GM23338 (cell line): ENCODE results near the gene ZNF106. TPM values are rescaled to one million over a fixed set of nuclear protein-coding genes. Genes with fewer than 3 reads are reported as not detected.

Experiments used
- ATAC-seq: fragments of 200-7000 bp; cut with Tn5 transposase; 3 replicates; pipeline ENCODE4 v1.9.1; 2020
- DNase-seq: peaks from one replicate; pipeline ENCODE4 v3.0.0-alpha.2; 2015; ENCODE audit warnings: low spot score
- H2AFZ ChIP-seq: fragments of 200-600 bp; sonication (generic); 2 replicates; pipeline ENCODE4 v1.8.0; 2016; ENCODE audit warnings: antibody characterized with exemption, mild to moderate bottlenecking, moderate library complexity
- H3F3A ChIP-seq: fragments of 200-600 bp; sonication (generic); replicated peaks from 2 replicates; pipeline ENCODE4 v1.8.0; 2017; ENCODE audit warnings: antibody characterized with exemption, mixed run types, low read depth
- H3K27ac ChIP-seq: fragments of 200-600 bp; sonication (generic); 2 replicates; pipeline ENCODE4 v1.6.1; 2016; ENCODE audit warnings: low read depth
- H3K27me3 ChIP-seq: fragments of 200-600 bp; sonication (generic); 2 replicates; pipeline ENCODE4 v1.8.0; 2016; ENCODE audit warnings: mild to moderate bottlenecking, mixed run types, moderate library complexity; ENCODE audit not compliant: insufficient read depth
- H3K36me3 ChIP-seq: fragments of 200-600 bp; sonication (generic); 2 replicates; pipeline ENCODE4 v1.8.0; 2016; ENCODE audit warnings: mild to moderate bottlenecking; ENCODE audit not compliant: insufficient read depth
- H3K4me1 ChIP-seq: fragments of 200-600 bp; sonication (generic); 2 replicates; pipeline ENCODE4 v1.8.0; 2016; ENCODE audit warnings: mild to moderate bottlenecking, moderate library complexity; ENCODE audit not compliant: insufficient read depth
- H3K4me2 ChIP-seq: fragments of 200-600 bp; sonication (generic); 2 replicates; pipeline ENCODE4 v1.7.1; 2017; ENCODE audit warnings: mixed run types
- H3K4me3 ChIP-seq: fragments of 200-600 bp; sonication (generic); 2 replicates; pipeline ENCODE4 v1.6.1; 2016; ENCODE audit warnings: mixed run types
- H3K79me2 ChIP-seq: fragments of 200-600 bp; sonication (generic); replicated peaks from 2 replicates; pipeline ENCODE4 v1.8.0; 2017; ENCODE audit warnings: mild to moderate bottlenecking; ENCODE audit not compliant: insufficient read depth
- H3K9me2 ChIP-seq: fragments of 200-600 bp; sonication (generic); 2 replicates; pipeline ENCODE4 v1.8.0; 2017; ENCODE audit not compliant: insufficient read depth
- H4K20me1 ChIP-seq: fragments of 200-600 bp; sonication (generic); replicated peaks from 2 replicates; pipeline ENCODE4 v1.8.0; 2017; ENCODE audit warnings: mild to moderate bottlenecking; ENCODE audit not compliant: insufficient read depth
- H3K27ac Mint-ChIP-seq: 2 replicates; pipeline ENCODE4 v1.8.0; 2020; ENCODE audit warnings: inconsistent platforms, mild to moderate bottlenecking, moderate library complexity, mixed read lengths
- H3K27me3 Mint-ChIP-seq: 3 replicates; pipeline ENCODE4 v1.8.0; 2022; ENCODE audit warnings: low read depth, mild to moderate bottlenecking, moderate library complexity, mixed read lengths, inconsistent platforms; ENCODE audit not compliant: insufficient read depth, poor library complexity
- H3K36me3 Mint-ChIP-seq: 3 replicates; pipeline ENCODE4 v1.8.0; 2021; ENCODE audit warnings: low read depth, mild to moderate bottlenecking, inconsistent platforms, moderate library complexity, mixed read lengths
- H3K4me1 Mint-ChIP-seq: 3 replicates; pipeline ENCODE4 v1.8.0; 2020; ENCODE audit warnings: mild to moderate bottlenecking, inconsistent platforms, mixed read lengths
- H3K4me3 Mint-ChIP-seq: 3 replicates; pipeline ENCODE4 v1.8.0; 2021; ENCODE audit warnings: moderate library complexity, mild to moderate bottlenecking, inconsistent platforms, mixed read lengths
- H3K9me3 Mint-ChIP-seq: 3 replicates; pipeline ENCODE4 v1.8.0; 2020; ENCODE audit warnings: moderate library complexity, mild to moderate bottlenecking, inconsistent platforms, mixed read lengths
- CREB1 ChIP-seq: fragments of 250-450 bp; sonication (Bioruptor Pico); IDR thresholded peaks from 2 replicates; pipeline ENCODE4 v1.5.0; 2020; ENCODE audit warnings: low read depth, mild to moderate bottlenecking, moderate library complexity
- ETS1 ChIP-seq: IDR thresholded peaks from 2 replicates; pipeline ENCODE4 v1.6.1; 2016; ENCODE audit warnings: antibody characterized with exemption
- EZH2phosphoT487 ChIP-seq: fragments of 200-600 bp; sonication (generic); IDR thresholded peaks from one replicate; pipeline ENCODE4 v1.8.1; 2018; ENCODE audit warnings: antibody characterized with exemption; ENCODE audit not compliant: unreplicated experiment
- JUNB ChIP-seq: IDR thresholded peaks from one replicate; pipeline ENCODE4 v1.6.1; 2016; ENCODE audit warnings: antibody characterized with exemption; ENCODE audit not compliant: unreplicated experiment
- POLR2AphosphoS5 ChIP-seq: IDR thresholded peaks from 2 replicates; pipeline ENCODE4 v1.6.1; 2016; ENCODE audit warnings: antibody characterized with exemption, low read depth
- STAT1 ChIP-seq: IDR thresholded peaks from one replicate; pipeline ENCODE4 v1.6.1; 2016; ENCODE audit warnings: antibody characterized with exemption; ENCODE audit not compliant: unreplicated experiment
- ZNF114 ChIP-seq: fragments of 250-450 bp; sonication (Bioruptor Pico); IDR thresholded peaks from 2 replicates; pipeline ENCODE4 v1.5.0; 2020; ENCODE audit warnings: mild to moderate bottlenecking, moderate library complexity
- ZNF331 ChIP-seq: fragments of 250-450 bp; sonication (Bioruptor Pico); IDR thresholded peaks from 2 replicates; pipeline ENCODE4 v1.5.0; 2020; ENCODE audit warnings: low read depth, mild to moderate bottlenecking, moderate library complexity
- ZNF462 ChIP-seq: fragments of 250-450 bp; sonication (Bioruptor Pico); IDR thresholded peaks from 2 replicates; pipeline ENCODE4 v1.5.0; 2020; ENCODE audit warnings: mild to moderate bottlenecking, moderate library complexity
- polyA plus RNA-seq: library from polyadenylated mRNA; unstranded; fragments of >200 nt; fragmentation: Nextera tagmentation; extraction: Ambion mirVana; gene quantifications from 2 replicates; pipeline ENCODE4 v1.2.1, GENCODE V29; 2016
- total RNA-seq: library from RNA; depleted of rRNA; stranded (reverse); fragments of >200 nt; shearing (Covaris generic); gene quantifications from 2 replicates; pipeline ENCODE4 v1.2.3, GENCODE V29; 2014

ZNF106 gene
- total and polyA plus RNA-seq, 2 experiments from 2014 or later: 48.0 to 53.7 TPM

- TF ChIP-seq ZNF462 (CRISPR knock-in tag): no peak
- TF ChIP-seq ZNF331: no peak
- no peak for TF ChIP-seq CREB1 (CRISPR knock-in tag)
- TF ChIP-seq STAT1: no peak
- no peak for TF ChIP-seq EZH2phosphoT487
- no peak for TF ChIP-seq JUNB
These were observed 117.0 kb downstream of the ZNF106 start (continued) for GRCh38 chr15:42373936-42374335.

GRCh38 chr15:42373274-42373673 is 117.7 kb downstream of the ZNF106 start:
- Mint-ChIP-seq H3K27ac (no peak overlapping the region), H3K9me3 (peaks cover 31% of the 10 kb centered on the region), H3K4me1 (no peaks in the 10 kb centered on the region), H3K4me3 (no peak overlapping the region), H3K27me3 (peaks cover 6% of the 10 kb centered on the region), H3K36me3 (peaks cover 19% of the 10 kb centered on the region)
- no peaks in the 10 kb centered on the region for H4K20me1 ChIP-seq
- H3K36me3 ChIP-seq: no peaks in the 10 kb centered on the region; the same call in 1 of the 2 replicates
- no peak overlapping the region for H3K27ac ChIP-seq
- 0 out of 2 replicates have a peak, but pooled peaks cover 2% of the 10 kb centered on the region for H3K9me2 ChIP-seq
- H3K4me2 ChIP-seq: no peak overlapping the region
- H2AFZ ChIP-seq: no peak overlapping the region
- H3K79me2 ChIP-seq: no peaks in the 10 kb centered on the region
- DNase-seq (no peak), ATAC-seq (no peak)
- no peaks in the 10 kb centered on the region for H3K4me1 ChIP-seq
- H3K4me3 ChIP-seq: no peak overlapping the region
- H3F3A ChIP-seq: no peaks in the 10 kb centered on the region
- no peaks in the 10 kb centered on the region for H3K27me3 ChIP-seq
- no peak for TF ChIP-seq POLR2AphosphoS5
- TF ChIP-seq ETS1: no peak
- no peak for TF ChIP-seq ZNF462 (CRISPR knock-in tag)
- no peak for TF ChIP-seq ZNF114 (CRISPR knock-in tag)
